ENCODE results near the gene METTL8.

GRCh38 chr2:171405546-171405945 is 28.2 kb downstream of the METTL8 start:
- TF ChIP-seq POLR2A (IDR thresholded peaks at IDR 0.05): no peak
- no peak for TF ChIP-seq CTCF (IDR thresholded peaks at IDR 0.05)

All from uterus (tissue), 2 donors.